T47D (cell line): ENCODE results near the gene BORA.
"Not testable (repeated sequence)": the region's sequence is repeated elsewhere in the genome, so short reads cannot be mapped to it uniquely, and the experiment has no call there.

Source experiments
- DNase-seq, 2 experiments: peaks; one replicate each; pipeline versions ENCODE4 v3.0.0 to v3.0.0-alpha.2; 2011 to 2012; ENCODE audit warnings: low read depth in 1 of 2, low spot score in 1 of 2
- JUND ChIP-seq: IDR thresholded peaks from 2 replicates; pipeline ENCODE4 v1.6.1; 2012; ENCODE audit warnings: low read depth
- in situ Hi-C: cut with HindIII; loops from 2 replicates; pipeline ENCODE4 v1.10.0; 2016; ENCODE audit warnings: low sequenced_read_pairs, low pct_unique_long_range_greater_than_20kb

BORA gene

DNA sequence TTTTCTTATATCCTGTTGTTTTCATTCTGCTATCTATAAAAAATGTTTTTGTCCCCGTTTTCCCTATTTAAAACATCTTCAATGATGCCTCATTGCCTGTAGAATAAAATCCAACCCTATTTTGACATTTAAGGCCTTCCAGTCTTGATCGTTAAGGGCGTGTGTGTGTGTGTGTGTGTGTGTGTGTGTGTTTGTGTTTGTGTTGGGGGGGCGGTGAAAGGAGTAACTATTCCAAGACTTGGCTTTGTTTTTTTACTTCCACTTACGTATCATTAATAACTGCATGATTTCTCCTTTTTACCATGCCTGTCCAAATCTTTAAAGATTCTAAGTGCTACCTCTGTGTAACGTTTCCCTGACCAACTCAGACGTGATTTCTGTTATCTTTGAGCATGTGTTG, 55.0 kb downstream of the BORA start:
- in situ Hi-C loops = no loop called here
- DNase-seq = no peak
- no peak for TF ChIP-seq JUND

DNA sequence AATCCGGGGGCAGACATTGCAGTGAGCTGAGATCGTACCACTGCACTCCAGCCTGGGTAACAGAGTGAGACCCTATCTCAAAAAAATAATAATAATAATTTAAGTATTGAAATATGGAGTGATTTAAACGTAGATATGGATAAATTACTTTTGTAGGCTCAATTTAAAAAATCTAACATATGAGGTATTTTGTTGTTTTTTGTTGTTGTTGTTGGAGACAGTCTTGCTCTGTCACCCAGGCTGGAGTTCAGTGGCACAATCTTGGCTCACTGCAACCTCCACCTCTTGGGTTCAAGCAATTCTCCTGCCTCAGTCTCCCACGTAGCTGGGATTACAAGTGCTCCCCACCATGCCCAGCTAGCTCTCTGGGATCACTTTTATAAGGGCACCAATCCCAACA, 57.0 kb downstream of the BORA start:
- DNase-seq, in situ Hi-C loops: not testable (repeated sequence)

DNA sequence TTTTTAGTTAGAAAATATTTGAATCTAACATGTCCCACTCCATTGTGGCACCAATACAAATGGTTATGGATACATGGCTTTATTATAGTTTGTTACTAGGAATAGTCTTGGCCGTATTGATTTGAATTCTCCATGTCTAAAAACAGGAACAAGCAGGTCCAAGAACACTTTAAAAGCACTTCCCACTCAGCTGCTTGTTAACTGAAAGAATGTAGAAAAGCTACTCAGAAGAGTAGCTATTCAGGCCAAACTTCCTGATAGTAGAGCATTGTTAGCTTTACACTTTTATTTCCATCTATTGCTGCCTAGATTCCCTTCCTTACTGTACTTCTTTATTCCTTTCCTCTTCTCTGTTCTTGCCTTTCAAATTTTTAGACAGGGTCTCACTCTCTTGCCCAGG, 61.1 kb downstream of the BORA start:
- no peak for DNase-seq
- TF ChIP-seq JUND = no peak
- in situ Hi-C loops = no loop called here

DNA sequence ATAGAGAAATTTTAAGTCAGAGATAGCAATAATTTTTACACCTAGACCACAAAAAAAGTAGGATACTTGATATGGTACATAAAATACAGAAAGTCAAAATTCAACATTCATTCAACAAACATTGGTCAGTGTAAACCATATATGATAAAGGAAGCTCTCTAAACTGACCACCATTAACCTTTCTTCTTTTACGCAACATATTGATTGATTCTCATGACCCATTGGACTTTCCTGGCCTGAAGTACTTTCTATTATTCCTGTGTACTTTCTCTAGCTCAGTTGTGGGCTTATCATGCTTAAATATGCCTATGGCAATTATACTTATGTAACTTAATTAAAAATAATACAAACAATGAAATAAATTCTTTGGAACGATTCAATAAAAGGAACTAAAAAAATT, 64.9 kb downstream of the BORA start:
- in situ Hi-C loops = no loop called here
- no peak for DNase-seq
- no peak for TF ChIP-seq JUND

DNA sequence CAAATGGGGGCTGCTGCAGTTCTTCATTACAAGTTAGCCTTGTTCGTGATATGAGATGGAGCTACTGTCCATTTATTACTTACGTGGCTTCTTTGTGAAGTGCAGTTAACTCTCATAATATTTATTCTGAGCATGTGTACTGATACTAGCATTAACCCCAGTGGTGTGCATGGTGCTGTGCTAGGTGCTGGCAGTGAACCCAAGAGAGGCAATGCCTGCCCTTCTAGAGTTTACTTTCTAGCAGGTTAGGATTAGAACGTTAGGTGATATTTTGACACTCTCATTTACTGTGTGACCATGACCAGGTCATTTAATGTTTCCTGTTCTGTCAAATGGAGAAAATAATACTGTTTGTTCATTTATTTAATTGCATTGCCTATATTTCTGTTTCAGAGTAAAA, 71.1 kb downstream of the BORA start:
- no peak for TF ChIP-seq JUND
- in situ Hi-C loops = no loop called here
- no peak for DNase-seq

DNA sequence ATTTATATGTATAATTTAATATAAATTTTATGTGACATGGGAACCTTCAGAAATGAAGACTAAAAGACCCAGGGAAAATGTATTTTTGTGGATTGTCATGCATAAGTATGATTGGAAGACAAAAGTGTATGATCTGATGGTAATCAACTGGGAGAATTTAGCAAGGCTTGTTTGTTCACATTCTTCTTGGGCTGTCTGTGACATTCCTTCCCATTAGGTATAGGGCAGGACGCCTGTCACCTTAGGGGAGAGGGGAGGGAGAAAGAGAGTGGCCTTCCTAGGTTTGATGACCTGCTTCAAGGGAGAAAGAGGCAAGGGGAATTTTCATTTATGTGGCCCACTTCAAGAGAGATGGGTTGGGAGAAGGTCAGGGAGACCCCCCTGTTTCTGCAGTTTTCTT, 76.6 kb downstream of the BORA start:
- no peak; the same call in 1 of the 2 replicates for TF ChIP-seq JUND
- in situ Hi-C loops = no loop called here
- DNase-seq = peak; percentile 7 to 87
